Mesenchymal stem cell (in vitro differentiated cells and primary cell): ENCODE results near the gene DPYD.
A peak's percentile ranks its signal among the peaks of the same experiment; 100 is the strongest.

ENCODE experiments used
- DNase-seq: peaks from one replicate; pipeline ENCODE4 v3.0.0-alpha.2; 2013
- H2AFZ ChIP-seq: one replicate; pipeline ENCODE4 v1.6.1; 2013; ENCODE audit warnings: low read depth, mild to moderate bottlenecking, control low read depth, inconsistent platforms, low read length, moderate library complexity
- H2AK5ac ChIP-seq: 2 replicates; pipeline ENCODE4 v1.6.1; 2013; ENCODE audit warnings: low read length, moderate library complexity, mild to moderate bottlenecking, inconsistent platforms; ENCODE audit not compliant: severe bottlenecking
- H2BK120ac ChIP-seq: one replicate; pipeline ENCODE4 v1.6.1; 2013; ENCODE audit warnings: low read depth, mild to moderate bottlenecking, inconsistent platforms, low read length, moderate library complexity
- H2BK12ac ChIP-seq, 2 experiments: one replicate each; pipeline ENCODE4 v1.6.1; 2013; ENCODE audit warnings: inconsistent platforms in 2 of 2, low read length in 2 of 2, mild to moderate bottlenecking in 2 of 2, moderate library complexity in 2 of 2, control low read depth in 1 of 2
- H2BK15ac ChIP-seq: one replicate; pipeline ENCODE4 v1.6.1; 2013; ENCODE audit warnings: mild to moderate bottlenecking, low read depth, inconsistent platforms; ENCODE audit not compliant: poor library complexity, severe bottlenecking
- H2BK5ac ChIP-seq: 2 replicates; pipeline ENCODE4 v1.6.1; 2013; ENCODE audit warnings: low read depth, mild to moderate bottlenecking, low read length, control low read depth, inconsistent platforms; ENCODE audit not compliant: poor library complexity, severe bottlenecking
- H3K14ac ChIP-seq, 2 experiments: one replicate each; pipeline ENCODE4 v1.6.1; 2013; ENCODE audit warnings: inconsistent platforms in 2 of 2, low read length in 2 of 2, control low read depth in 1 of 2, mild to moderate bottlenecking in 1 of 2, moderate library complexity in 1 of 2
- H3K18ac ChIP-seq, 2 experiments: one replicate each; pipeline ENCODE4 v1.6.1; 2013; ENCODE audit warnings: inconsistent platforms in 2 of 2, low read length in 2 of 2, control low read depth in 1 of 2, low read depth in 1 of 2, mild to moderate bottlenecking in 1 of 2
- H3K23ac ChIP-seq, 2 experiments: one replicate each; pipeline ENCODE4 v1.6.1; 2013; ENCODE audit warnings: inconsistent platforms in 2 of 2, low read length in 2 of 2, mild to moderate bottlenecking in 2 of 2, moderate library complexity in 2 of 2, control low read depth in 1 of 2
- H3K27ac ChIP-seq: 2 replicates; pipeline ENCODE4 v1.5.1; 2013; ENCODE audit warnings: mild to moderate bottlenecking, moderate library complexity, low read length, control low read depth, inconsistent platforms; ENCODE audit not compliant: poor library complexity, severe bottlenecking
- H3K27me3 ChIP-seq, 2 experiments: 2 replicates each; pipeline versions ENCODE4 v1.6.1 to v1.7.0; 2013; ENCODE audit warnings: low read length in 2 of 2, mild to moderate bottlenecking in 2 of 2, moderate library complexity in 2 of 2, control low read depth in 1 of 2, inconsistent platforms in 1 of 2; ENCODE audit not compliant: control insufficient read depth in 1 of 2, insufficient read depth in 1 of 2
- H3K36me3 ChIP-seq, 2 experiments: 2 replicates each; pipeline versions ENCODE4 v1.6.1 to v1.7.0; 2013; ENCODE audit warnings: low read length in 2 of 2, control low read depth in 1 of 2, inconsistent platforms in 1 of 2, low read depth in 1 of 2, mild to moderate bottlenecking in 1 of 2; ENCODE audit not compliant: insufficient read depth in 2 of 2, control insufficient read depth in 1 of 2
- H3K4ac ChIP-seq, 2 experiments: one replicate each; pipeline ENCODE4 v1.6.1; 2013; ENCODE audit warnings: inconsistent platforms in 2 of 2, low read length in 2 of 2, mild to moderate bottlenecking in 2 of 2, moderate library complexity in 2 of 2, control low read depth in 1 of 2, low read depth in 1 of 2
- H3K4me1 ChIP-seq: 2 replicates; pipeline ENCODE4 v1.6.1; 2013; ENCODE audit warnings: low read depth, low read length, control low read depth; ENCODE audit not compliant: control insufficient read depth, insufficient read depth
- H3K4me2 ChIP-seq: 2 replicates; pipeline ENCODE4 v1.6.1; 2013; ENCODE audit warnings: low read length, mild to moderate bottlenecking, inconsistent platforms; ENCODE audit not compliant: poor library complexity, severe bottlenecking
- H3K4me3 ChIP-seq, 2 experiments: 2 replicates each; pipeline versions ENCODE4 v1.5.1 to v1.7.0; 2013; ENCODE audit warnings: low read length in 2 of 2, mild to moderate bottlenecking in 2 of 2, control low read depth in 1 of 2, low read depth in 1 of 2; ENCODE audit not compliant: insufficient read depth in 1 of 2
- H3K79me1 ChIP-seq: replicated peaks from 2 replicates; pipeline ENCODE4 v1.6.1; 2013; ENCODE audit warnings: mild to moderate bottlenecking, control low read depth, low read length, inconsistent platforms; ENCODE audit not compliant: poor library complexity, severe bottlenecking
- H3K9ac ChIP-seq: 2 replicates; pipeline ENCODE4 v1.7.0; 2013; ENCODE audit warnings: mild to moderate bottlenecking, low read length, moderate library complexity
- H3K9me3 ChIP-seq: 2 replicates; pipeline ENCODE4 v1.7.0; 2013; ENCODE audit warnings: mild to moderate bottlenecking, low read length; ENCODE audit not compliant: control insufficient read depth
- H4K8ac ChIP-seq: one replicate; pipeline ENCODE4 v1.6.1; 2013; ENCODE audit warnings: inconsistent platforms, mild to moderate bottlenecking, low read length, moderate library complexity
- H4K91ac ChIP-seq: one replicate; pipeline ENCODE4 v1.6.1; 2013; ENCODE audit warnings: mild to moderate bottlenecking, low read length, inconsistent platforms
- WGBS: methylation state at CpG from one replicate; pipeline ENCODE4 v1.1.7; 2013; ENCODE audit warnings: mixed read lengths; 5-methylcytosine and 5-hydroxymethylcytosine counted together

Gene DPYD

DNA sequence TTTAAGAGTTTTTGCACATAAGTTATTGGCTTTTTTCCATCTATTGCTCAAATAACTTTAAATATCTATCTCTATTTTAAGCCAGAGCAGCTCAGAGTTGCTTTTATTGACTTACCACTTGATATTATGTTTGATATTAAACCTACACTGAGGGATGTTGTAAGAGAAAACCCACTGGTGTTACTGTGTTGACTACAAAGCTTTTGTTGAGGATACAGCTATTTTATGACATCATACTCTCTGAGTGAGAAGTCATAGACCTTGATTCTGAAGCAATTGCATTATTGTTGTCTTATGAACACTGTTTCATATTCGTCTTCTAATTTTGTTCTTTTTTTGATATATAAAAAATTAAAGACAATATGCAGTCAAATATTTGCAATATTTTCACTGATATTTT, 638.9 kb downstream of the DPYD start:
- no peaks in the 10 kb centered on the region for H3K79me1 ChIP-seq
- no peak overlapping the region for H2BK120ac ChIP-seq
- no peak overlapping the region for H2BK5ac ChIP-seq
- H3K27ac ChIP-seq, result no peak overlapping the region
- no peak overlapping the region for H3K9ac ChIP-seq
- no peaks in the 10 kb centered on the region for H3K4me1 ChIP-seq
- no peak overlapping the region for H4K8ac ChIP-seq
- H3K14ac ChIP-seq, result no peak overlapping the region
- no peak overlapping the region for H3K4me2 ChIP-seq
- no peak overlapping the region for H2BK12ac ChIP-seq
- peaks cover 10% of the 10 kb centered on the region for H3K9me3 ChIP-seq
- no peak overlapping the region for H2BK15ac ChIP-seq
- no peak overlapping the region for H4K91ac ChIP-seq
- H3K18ac ChIP-seq, result no peak overlapping the region
- no peak overlapping the region for H3K4me3 ChIP-seq
- no CpG with 5 or more reads among the region's 1 CpG for WGBS
- no peak overlapping the region for H3K4ac ChIP-seq
- no peak overlapping the region for H2AK5ac ChIP-seq
- no peak for DNase-seq
- H2AFZ ChIP-seq, result no peak overlapping the region
- H3K23ac ChIP-seq, result no peak overlapping the region
- H3K36me3 ChIP-seq, result peaks cover 0 to under 1% of the 10 kb centered on the region in 2 experiments
- H3K27me3 ChIP-seq, result no peaks in the 10 kb centered on the region

GRCh38 chr1:97277891-97278654, 642.8 kb downstream of the DPYD start:
- no peaks in the 10 kb centered on the region for H3K79me1 ChIP-seq
- no peak overlapping the region for H2AK5ac ChIP-seq
- no peak overlapping the region for H3K4me2 ChIP-seq
- no peak overlapping the region for H2AFZ ChIP-seq
- no peaks in the 10 kb centered on the region for H3K4me1 ChIP-seq
- H3K9ac ChIP-seq, result peak overlapping the region; percentile 76
- DNase-seq, result peak; percentile 71
- H3K9me3 ChIP-seq, result peaks cover 4% of the 10 kb centered on the region
- H3K4ac ChIP-seq, result no peak overlapping the region
- no peak overlapping the region for H3K23ac ChIP-seq
- H3K18ac ChIP-seq, result no peak overlapping the region
- H2BK120ac ChIP-seq, result no peak overlapping the region
- no peak overlapping the region for H2BK5ac ChIP-seq
- no peak overlapping the region for H3K14ac ChIP-seq
- H4K8ac ChIP-seq, result no peak overlapping the region
- H3K36me3 ChIP-seq, result peaks cover 0 to 3% of the 10 kb centered on the region in 2 experiments
- WGBS, result no CpG with 5 or more reads among the region's 2 CpGs
- no peaks in the 10 kb centered on the region for H3K27me3 ChIP-seq
- H2BK15ac ChIP-seq, result no peak overlapping the region
- H3K27ac ChIP-seq, result no peak overlapping the region
- no peak overlapping the region for H3K4me3 ChIP-seq
- no peak overlapping the region for H4K91ac ChIP-seq
- H2BK12ac ChIP-seq, result no peak overlapping the region

DNA sequence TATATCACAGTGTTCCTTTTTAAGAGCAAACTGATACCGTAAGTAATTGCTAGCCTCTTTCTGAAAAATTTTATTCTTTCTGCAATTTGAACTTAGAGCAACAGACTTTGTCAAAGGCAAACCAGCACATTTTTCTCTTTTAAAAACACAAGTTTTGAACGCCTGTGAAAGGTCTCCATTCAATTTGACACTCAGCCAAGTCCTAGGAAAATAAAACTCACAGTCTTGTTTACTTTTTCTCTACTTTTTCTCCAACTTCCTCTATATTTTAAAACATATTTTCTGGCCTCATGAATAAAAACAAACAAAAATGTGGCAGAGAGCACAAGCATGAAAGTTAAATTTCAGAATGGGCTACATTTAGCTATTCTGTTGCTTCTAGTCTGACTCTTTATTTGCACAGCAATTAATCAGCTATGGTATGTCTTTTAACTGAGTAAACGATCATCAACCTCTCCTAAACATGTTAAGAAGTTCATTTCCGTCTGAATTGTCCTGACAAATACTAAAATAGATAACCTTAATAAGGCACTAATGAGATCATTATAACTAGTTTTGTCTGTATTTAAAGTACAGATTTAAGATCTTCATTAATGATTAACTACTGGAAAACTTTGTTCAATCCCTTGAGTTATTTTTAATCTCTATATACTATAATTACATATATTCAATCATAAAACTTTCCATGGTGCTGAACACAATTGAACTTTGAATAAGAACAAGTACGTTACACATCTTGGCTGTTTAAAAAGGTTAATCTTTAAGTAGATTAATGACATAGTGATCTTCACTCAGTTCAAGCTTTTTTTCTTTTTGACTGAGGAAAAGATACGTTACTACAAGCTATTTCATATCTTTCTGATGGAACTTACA, 648.7 kb downstream of the DPYD start:
- no peaks in the 10 kb centered on the region for H3K79me1 ChIP-seq
- no peak overlapping the region for H3K4me3 ChIP-seq
- peaks cover 4% of the 10 kb centered on the region for H3K9me3 ChIP-seq
- H3K4me1 ChIP-seq, result no peaks in the 10 kb centered on the region
- no peak overlapping the region for H2BK120ac ChIP-seq
- H3K36me3 ChIP-seq, result peaks cover 0 to 3% of the 10 kb centered on the region in 2 experiments
- H2BK12ac ChIP-seq, result no peak overlapping the region
- H2AFZ ChIP-seq, result no peak overlapping the region
- H3K4me2 ChIP-seq, result no peak overlapping the region
- H3K27me3 ChIP-seq, result no peaks in the 10 kb centered on the region
- no peak overlapping the region for H3K4ac ChIP-seq
- WGBS, result 44% methylated on average over 3 of the region's 6 CpGs
- no peak overlapping the region for H4K8ac ChIP-seq
- no peak overlapping the region for H2BK15ac ChIP-seq
- no peak overlapping the region for H3K9ac ChIP-seq
- no peak overlapping the region for H3K18ac ChIP-seq
- no peak overlapping the region for H2BK5ac ChIP-seq
- H3K14ac ChIP-seq, result no peak overlapping the region
- no peak overlapping the region for H3K23ac ChIP-seq
- no peak overlapping the region for H4K91ac ChIP-seq
- H3K27ac ChIP-seq, result no peak overlapping the region
- DNase-seq, result no peak
- no peak overlapping the region for H2AK5ac ChIP-seq
